ENCODE results near the gene SAP30BP.

The SAP30BP gene

DNA sequence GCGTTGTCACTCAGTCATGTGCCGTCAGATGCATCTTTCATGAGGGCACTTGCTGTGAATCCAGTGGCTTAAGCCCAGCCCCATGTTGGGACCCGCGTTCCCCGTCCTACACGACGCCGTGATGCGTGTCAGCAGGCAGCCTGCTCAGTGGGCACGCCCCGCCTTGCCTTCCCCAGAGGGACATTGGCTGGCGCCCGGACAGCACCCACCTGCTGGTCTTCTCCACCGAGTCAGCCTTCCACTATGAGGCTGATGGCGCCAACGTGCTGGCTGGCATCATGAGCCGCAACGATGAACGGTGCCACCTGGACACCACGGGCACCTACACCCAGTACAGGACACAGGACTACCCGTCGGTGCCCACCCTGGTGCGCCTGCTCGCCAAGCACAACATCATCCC is 62.9 kb downstream of the SAP30BP start:
- Histone ChIP-seq H3K4me1 (no peaks in the 10 kb centered on the region), H3K9me3 (no peaks in the 10 kb centered on the region), H3K27me3 (no peaks in the 10 kb centered on the region), H3K4me3 (ENCODE audit: low read depth, low read length) (no peak overlapping the region), H3K36me3 (no peaks in the 10 kb centered on the region)
- no peak for DNase-seq
- TF ChIP-seq, protein P1, sequence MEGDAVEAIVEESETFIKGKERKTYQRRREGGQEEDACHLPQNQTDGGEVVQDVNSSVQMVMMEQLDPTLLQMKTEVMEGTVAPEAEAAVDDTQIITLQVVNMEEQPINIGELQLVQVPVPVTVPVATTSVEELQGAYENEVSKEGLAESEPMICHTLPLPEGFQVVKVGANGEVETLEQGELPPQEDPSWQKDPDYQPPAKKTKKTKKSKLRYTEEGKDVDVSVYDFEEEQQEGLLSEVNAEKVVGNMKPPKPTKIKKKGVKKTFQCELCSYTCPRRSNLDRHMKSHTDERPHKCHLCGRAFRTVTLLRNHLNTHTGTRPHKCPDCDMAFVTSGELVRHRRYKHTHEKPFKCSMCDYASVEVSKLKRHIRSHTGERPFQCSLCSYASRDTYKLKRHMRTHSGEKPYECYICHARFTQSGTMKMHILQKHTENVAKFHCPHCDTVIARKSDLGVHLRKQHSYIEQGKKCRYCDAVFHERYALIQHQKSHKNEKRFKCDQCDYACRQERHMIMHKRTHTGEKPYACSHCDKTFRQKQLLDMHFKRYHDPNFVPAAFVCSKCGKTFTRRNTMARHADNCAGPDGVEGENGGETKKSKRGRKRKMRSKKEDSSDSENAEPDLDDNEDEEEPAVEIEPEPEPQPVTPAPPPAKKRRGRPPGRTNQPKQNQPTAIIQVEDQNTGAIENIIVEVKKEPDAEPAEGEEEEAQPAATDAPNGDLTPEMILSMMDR (IDR thresholded peaks at IDR 0.05; ENCODE audit: low read depth, low read length), result no peak

DNA sequence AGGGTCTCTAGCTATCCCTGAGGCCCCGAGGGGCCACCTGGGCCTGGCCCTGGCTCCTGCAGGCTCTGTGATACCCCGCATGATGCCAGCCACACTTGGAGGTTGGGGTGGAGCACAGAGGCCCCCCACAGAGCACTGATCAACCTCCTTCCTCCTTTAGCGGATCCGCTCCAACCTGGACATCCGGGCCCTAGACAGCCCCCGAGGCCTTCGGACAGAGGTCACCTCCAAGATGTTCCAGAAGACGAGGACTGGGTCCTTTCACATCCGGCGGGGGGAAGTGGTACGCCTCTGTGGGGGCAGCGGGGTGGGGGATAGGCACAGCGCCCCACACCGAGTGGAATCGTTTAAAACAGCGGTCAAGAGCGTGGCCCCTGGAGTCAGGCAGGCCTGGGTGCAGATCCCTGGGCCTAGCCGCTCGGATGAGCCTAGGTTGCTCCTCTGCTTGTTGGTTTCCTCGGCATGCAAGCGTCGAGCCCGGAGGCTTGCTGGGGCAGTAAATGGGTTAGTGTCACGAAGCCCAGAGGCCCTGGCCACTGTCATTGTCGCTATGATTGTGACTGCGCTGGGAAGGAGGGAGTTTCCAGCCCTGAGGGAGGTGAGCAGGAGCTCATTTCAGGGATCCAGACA is 64.1 kb downstream of the SAP30BP start:
- Histone ChIP-seq H3K36me3 (no peaks in the 10 kb centered on the region), H3K9me3 (no peaks in the 10 kb centered on the region), H3K4me1 (no peaks in the 10 kb centered on the region), H3K4me3 (ENCODE audit: low read depth, low read length) (no peak overlapping the region), H3K27me3 (no peaks in the 10 kb centered on the region)
- TF ChIP-seq, protein P1 (IDR thresholded peaks at IDR 0.05; ENCODE audit: low read depth, low read length), result no peak
- DNase-seq, result no peak

DNA sequence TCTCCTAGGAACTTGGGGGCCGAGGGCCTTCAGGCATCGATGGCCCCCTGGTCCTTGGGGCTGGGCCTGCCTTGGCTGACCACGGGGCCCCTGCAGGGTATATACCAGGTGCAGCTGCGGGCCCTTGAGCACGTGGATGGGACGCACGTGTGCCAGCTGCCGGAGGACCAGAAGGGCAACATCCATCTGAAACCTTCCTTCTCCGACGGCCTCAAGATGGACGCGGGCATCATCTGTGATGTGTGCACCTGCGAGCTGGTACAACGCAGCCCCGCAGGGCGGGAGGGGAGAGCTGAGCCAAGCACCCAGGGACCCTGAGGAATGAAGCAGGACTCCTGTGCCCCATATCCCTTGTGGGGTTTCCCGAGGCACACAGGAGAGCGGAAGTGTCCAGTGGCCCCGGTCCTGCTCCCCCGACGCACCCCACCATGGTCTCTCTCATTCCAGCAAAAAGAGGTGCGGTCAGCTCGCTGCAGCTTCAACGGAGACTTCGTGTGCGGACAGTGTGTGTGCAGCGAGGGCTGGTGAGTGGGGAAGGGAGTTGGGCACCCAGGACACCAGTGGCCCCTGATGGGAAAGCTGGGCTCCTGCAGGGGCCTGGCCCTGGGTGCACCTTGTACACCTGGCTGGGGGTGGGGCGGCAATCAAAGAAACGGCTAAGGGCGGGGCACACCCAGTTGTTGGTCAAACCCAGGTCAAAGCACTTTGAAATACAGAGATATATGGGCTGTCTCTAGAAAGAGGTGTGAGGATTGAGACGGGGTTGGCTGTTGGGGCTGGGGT is 64.8 kb downstream of the SAP30BP start:
- H3K9me3 ChIP-seq, result no peaks in the 10 kb centered on the region
- H3K4me1 ChIP-seq, result no peaks in the 10 kb centered on the region
- TF ChIP-seq, protein P1 (IDR thresholded peaks at IDR 0.05; ENCODE audit: low read depth, low read length), result no peak
- no peak overlapping the region for H3K4me3 ChIP-seq (ENCODE audit: low read depth, low read length)
- no peak for DNase-seq
- H3K27me3 ChIP-seq, result no peaks in the 10 kb centered on the region
- no peaks in the 10 kb centered on the region for H3K36me3 ChIP-seq

DNA sequence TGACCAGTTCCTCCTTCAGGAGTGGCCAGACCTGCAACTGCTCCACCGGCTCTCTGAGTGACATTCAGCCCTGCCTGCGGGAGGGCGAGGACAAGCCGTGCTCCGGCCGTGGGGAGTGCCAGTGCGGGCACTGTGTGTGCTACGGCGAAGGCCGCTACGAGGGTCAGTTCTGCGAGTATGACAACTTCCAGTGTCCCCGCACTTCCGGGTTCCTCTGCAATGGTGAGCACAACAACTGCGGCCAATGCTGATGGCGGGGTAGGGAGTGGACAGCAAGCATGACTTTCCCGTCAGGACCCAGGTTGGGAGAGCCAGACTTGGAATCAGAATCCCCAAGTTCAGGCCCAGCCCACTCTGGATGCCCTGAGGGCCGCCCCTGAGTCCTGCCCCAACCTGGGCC is 66.3 kb downstream of the SAP30BP start:
- H3K4me1 ChIP-seq, result no peaks in the 10 kb centered on the region
- DNase-seq, result no peak
- H3K27me3 ChIP-seq, result no peaks in the 10 kb centered on the region
- no peaks in the 10 kb centered on the region for H3K9me3 ChIP-seq
- no peaks in the 10 kb centered on the region for H3K36me3 ChIP-seq
- no peak overlapping the region for H3K4me3 ChIP-seq (ENCODE audit: low read depth, low read length)
- TF ChIP-seq, protein P1 (IDR thresholded peaks at IDR 0.05; ENCODE audit: low read depth, low read length), result no peak

DNA sequence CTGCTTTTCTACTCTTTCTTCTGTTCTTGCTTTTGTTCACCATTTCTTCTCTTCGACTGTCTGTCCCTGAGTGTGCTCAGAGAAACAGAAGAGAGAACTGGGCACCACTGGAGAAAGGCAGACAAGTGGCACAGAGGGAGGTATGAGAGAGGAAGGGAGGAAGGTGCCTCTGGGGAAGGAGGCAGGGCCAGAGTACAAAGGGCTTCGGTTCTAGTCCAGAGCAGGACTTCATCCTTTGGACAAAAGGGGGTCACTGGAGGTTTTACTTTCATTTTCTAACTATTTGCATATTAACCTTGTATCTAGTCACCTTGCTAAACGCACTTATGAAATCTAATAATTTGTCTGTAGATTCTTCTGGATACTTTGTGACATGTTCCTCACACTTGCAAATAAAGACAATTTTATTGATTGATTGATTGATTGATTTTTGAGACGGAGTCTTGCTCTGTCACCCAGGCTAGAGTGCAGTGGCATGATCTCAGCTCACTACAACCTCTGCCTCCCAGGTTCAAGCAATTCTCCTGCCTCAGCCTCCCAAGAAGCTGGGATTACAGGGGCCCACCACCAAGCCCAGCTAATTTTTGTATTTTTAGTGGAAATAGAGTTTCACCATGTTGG is 67.6 kb downstream of the SAP30BP start:
- TF ChIP-seq, protein P1 (IDR thresholded peaks at IDR 0.05; ENCODE audit: low read depth, low read length), result no peak
- H3K4me3 ChIP-seq (ENCODE audit: low read depth, low read length), result no peak overlapping the region
- no peaks in the 10 kb centered on the region for H3K27me3 ChIP-seq
- no peak for DNase-seq
- H3K9me3 ChIP-seq, result no peaks in the 10 kb centered on the region
- no peaks in the 10 kb centered on the region for H3K4me1 ChIP-seq
- no peaks in the 10 kb centered on the region for H3K36me3 ChIP-seq

All from BE2C (cell line).